ENCODE data around the gene LRR1. TPM values are rescaled to one million over a fixed set of nuclear protein-coding genes. Genes with fewer than 3 reads are reported as not detected.

The LRR1 gene
- total and polyA plus RNA-seq, 9 of the 15 experiments (the other 6 are each of a cell fraction or from before 2014, with no cell fraction given), result 26.5 to 58.1 (median 31.8) TPM

GRCh38 chr14:49585803-49586672 is 12.7 kb upstream of the LRR1 start, which contains the start of gene RPS29 (continued):
- TF ChIP-seq BHLHE40 (IDR thresholded peaks at IDR 0.05; ENCODE audit: low read length) (peak; percentile 44; the same call in 1 of the 2 replicates), SMAD1 (IDR thresholded peaks at IDR 0.05; ENCODE audit: low read depth, low read length, partially characterized antibody) (peak; percentile 75), PATZ1 (CRISPR knock-in tag; IDR thresholded peaks at IDR 0.05; ENCODE audit: borderline replicate concordance) (no peak), ZNF263 (CRISPR knock-in tag; IDR thresholded peaks at IDR 0.05; ENCODE audit: borderline replicate concordance) (no peak), PRMT5 (CRISPR knock-in tag; IDR thresholded peaks at IDR 0.05) (no peak), CBX1 (IDR thresholded peaks at IDR 0.05; ENCODE audit: low read depth) (peak; percentile 60; the same call in 1 of the 2 replicates), ZNF398 (CRISPR knock-in tag; IDR thresholded peaks at IDR 0.05) (no peak), HMGN3 (IDR thresholded peaks at IDR 0.05; ENCODE audit: borderline replicate concordance, extremely low read depth, insufficient read length, low read depth, low read length) (no peak), RNF2 (IDR thresholded peaks at IDR 0.05) (peak; percentile 24; the same call in 1 of the 2 replicates), SUPT5H (IDR thresholded peaks at IDR 0.05) (peak; percentile 97), SIN3B (IDR thresholded peaks at IDR 0.05; ENCODE audit: low read depth) (peak; percentile 23; the same call in 1 of the 2 replicates), CBFA2T3 (IDR thresholded peaks at IDR 0.05) (0 out of 2 replicates have a peak, but pooled peaks have one; percentile 10), E2F5 (CRISPR knock-in tag; IDR thresholded peaks at IDR 0.05) (no peak), CBX3 (IDR thresholded peaks at IDR 0.05; ENCODE audit: borderline replicate concordance in 1 of 2, low read length in 2 of 2) (no peak), MCM7 (IDR thresholded peaks at IDR 0.05) (no peak), DMBX1 (CRISPR knock-in tag; IDR thresholded peaks at IDR 0.05; ENCODE audit: borderline replicate concordance) (peak; percentile 48; the same call in 1 of the 2 replicates), ZZZ3 (IDR thresholded peaks at IDR 0.05) (no peak), FOXP4 (CRISPR knock-in tag; IDR thresholded peaks at IDR 0.05; ENCODE audit: borderline replicate concordance) (no peak), COPS2 (conservative IDR thresholded peaks at IDR 0.05) (no peak), STAG1 (CRISPR knock-in tag; IDR thresholded peaks at IDR 0.05; ENCODE audit: borderline replicate concordance) (no peak)

Data from K562 (cell line).